ENCODE results near the gene ARFGAP3.

ARFGAP3 gene

GRCh38 chr22:42821386-42821785 is 35.7 kb downstream of the ARFGAP3 start:
- no peak for DNase-seq

GRCh38 chr22:42820045-42820763 is 36.9 kb downstream of the ARFGAP3 start:
- no peak for DNase-seq

GRCh38 chr22:42819412-42820044 is 37.5 kb downstream of the ARFGAP3 start:
- no peak for DNase-seq

GRCh38 chr22:42817556-42817955 is 39.5 kb downstream of the ARFGAP3 start:
- DNase-seq, result no peak

GRCh38 chr22:42816336-42816735 is 40.7 kb downstream of the ARFGAP3 start:
- no peak for DNase-seq

GRCh38 chr22:42814616-42815015 is 42.5 kb downstream of the ARFGAP3 start:
- DNase-seq, result no peak

GRCh38 chr22:42814215-42814614 is 42.9 kb downstream of the ARFGAP3 start:
- DNase-seq, result no peak

- no peak for DNase-seq
Measured at GRCh38 chr22:42813501-42813900, 43.6 kb downstream of the ARFGAP3 start.

GRCh38 chr22:42811459-42811858 is 45.6 kb downstream of the ARFGAP3 start:
- DNase-seq, result no peak

- no peak for DNase-seq
Measured at GRCh38 chr22:42808521-42808920, 48.6 kb downstream of the ARFGAP3 start.

GRCh38 chr22:42807185-42807584 is 49.9 kb downstream of the ARFGAP3 start:
- DNase-seq, result no peak

- no peak for DNase-seq
Measured at GRCh38 chr22:42805998-42806830, 50.9 kb downstream of the ARFGAP3 start.

GRCh38 chr22:42805016-42805997 is 51.8 kb downstream of the ARFGAP3 start:
- peak in 44 of 58 donors; percentile 14 to 86 (median 58) for DNase-seq

GRCh38 chr22:42803389-42803788 is 53.7 kb downstream of the ARFGAP3 start:
- peak in 3 of 58 donors; percentile 22 to 39 (median 24) for DNase-seq

- DNase-seq, result no peak
Measured at GRCh38 chr22:42801252-42802080, 55.6 kb downstream of the ARFGAP3 start.

GRCh38 chr22:42800451-42801251 is 56.4 kb downstream of the ARFGAP3 start:
- DNase-seq, result no peak

- DNase-seq, result no peak
Measured at GRCh38 chr22:42799461-42800405, 57.3 kb downstream of the ARFGAP3 start.

- no peak for DNase-seq
Measured at GRCh38 chr22:42799061-42799460, 58.0 kb downstream of the ARFGAP3 start.
